GM23338 (cell line): ENCODE data around the gene STRIT1.

Experiments used
- CREB1 ChIP-seq: fragments of 250-450 bp; sonication (Bioruptor Pico); IDR thresholded peaks from 2 replicates; pipeline ENCODE4 v1.5.0; 2020; ENCODE audit warnings: low read depth, mild to moderate bottlenecking, moderate library complexity
- CTCF ChIP-seq, 2 experiments: fragments of 200-600 bp in 1 of 2; sonication (generic) in 1 of 2; conservative IDR thresholded peaks; 2 replicates each; pipeline versions ENCODE4 v1.5.1 to v1.6.1; 2016 to 2017; ENCODE audit warnings: antibody characterized with exemption in 2 of 2, low read depth in 2 of 2, mild to moderate bottlenecking in 2 of 2, moderate library complexity in 1 of 2
- ETS1 ChIP-seq: IDR thresholded peaks from 2 replicates; pipeline ENCODE4 v1.6.1; 2016; ENCODE audit warnings: antibody characterized with exemption
- EZH2 ChIP-seq: fragments of 200-600 bp; sonication (generic); IDR thresholded peaks from one replicate; pipeline ENCODE4 v1.8.0; 2017; ENCODE audit warnings: antibody characterized with exemption, mild to moderate bottlenecking, low read depth; ENCODE audit not compliant: unreplicated experiment
- EZH2phosphoT487 ChIP-seq: fragments of 200-600 bp; sonication (generic); IDR thresholded peaks from one replicate; pipeline ENCODE4 v1.8.1; 2018; ENCODE audit warnings: antibody characterized with exemption; ENCODE audit not compliant: unreplicated experiment
- JUNB ChIP-seq: IDR thresholded peaks from one replicate; pipeline ENCODE4 v1.6.1; 2016; ENCODE audit warnings: antibody characterized with exemption; ENCODE audit not compliant: unreplicated experiment
- NANOG ChIP-seq: IDR thresholded peaks from 2 replicates; pipeline ENCODE4 v1.6.1; 2016; ENCODE audit warnings: antibody characterized with exemption, borderline replicate concordance
- POLR2AphosphoS5 ChIP-seq: IDR thresholded peaks from 2 replicates; pipeline ENCODE4 v1.6.1; 2016; ENCODE audit warnings: antibody characterized with exemption, low read depth
- STAT1 ChIP-seq: IDR thresholded peaks from one replicate; pipeline ENCODE4 v1.6.1; 2016; ENCODE audit warnings: antibody characterized with exemption; ENCODE audit not compliant: unreplicated experiment
- ZNF114 ChIP-seq: fragments of 250-450 bp; sonication (Bioruptor Pico); IDR thresholded peaks from 2 replicates; pipeline ENCODE4 v1.5.0; 2020; ENCODE audit warnings: mild to moderate bottlenecking, moderate library complexity
- ZNF331 ChIP-seq: fragments of 250-450 bp; sonication (Bioruptor Pico); IDR thresholded peaks from 2 replicates; pipeline ENCODE4 v1.5.0; 2020; ENCODE audit warnings: low read depth, mild to moderate bottlenecking, moderate library complexity
- TF ChIP-seq, protein P1 (sequence below): IDR thresholded peaks from one replicate; pipeline ENCODE4 v1.6.1; 2018; ENCODE audit warnings: antibody characterized with exemption; ENCODE audit not compliant: unreplicated experiment
- TF ChIP-seq, protein P2 (sequence below): fragments of 250-450 bp; sonication (Bioruptor Pico); IDR thresholded peaks from 2 replicates; pipeline ENCODE4 v1.5.0; 2020; ENCODE audit warnings: mild to moderate bottlenecking, moderate library complexity

GRCh38 chr3:155313300-155313699 lies 19.8 kb upstream of the STRIT1 start:
- TF ChIP-seq CTCF (conservative IDR thresholded peaks at IDR 0.05; ENCODE audit: low read depth in 2 of 2) (no peak), CREB1 (CRISPR knock-in tag) (no peak), POLR2AphosphoS5 (no peak), EZH2phosphoT487 (no peak), ZNF331 (CRISPR knock-in tag) (no peak), JUNB (no peak), EZH2 (no peak), ETS1 (no peak), ZNF114 (CRISPR knock-in tag) (no peak), NANOG (no peak), STAT1 (no peak)
- TF ChIP-seq, protein P1, sequence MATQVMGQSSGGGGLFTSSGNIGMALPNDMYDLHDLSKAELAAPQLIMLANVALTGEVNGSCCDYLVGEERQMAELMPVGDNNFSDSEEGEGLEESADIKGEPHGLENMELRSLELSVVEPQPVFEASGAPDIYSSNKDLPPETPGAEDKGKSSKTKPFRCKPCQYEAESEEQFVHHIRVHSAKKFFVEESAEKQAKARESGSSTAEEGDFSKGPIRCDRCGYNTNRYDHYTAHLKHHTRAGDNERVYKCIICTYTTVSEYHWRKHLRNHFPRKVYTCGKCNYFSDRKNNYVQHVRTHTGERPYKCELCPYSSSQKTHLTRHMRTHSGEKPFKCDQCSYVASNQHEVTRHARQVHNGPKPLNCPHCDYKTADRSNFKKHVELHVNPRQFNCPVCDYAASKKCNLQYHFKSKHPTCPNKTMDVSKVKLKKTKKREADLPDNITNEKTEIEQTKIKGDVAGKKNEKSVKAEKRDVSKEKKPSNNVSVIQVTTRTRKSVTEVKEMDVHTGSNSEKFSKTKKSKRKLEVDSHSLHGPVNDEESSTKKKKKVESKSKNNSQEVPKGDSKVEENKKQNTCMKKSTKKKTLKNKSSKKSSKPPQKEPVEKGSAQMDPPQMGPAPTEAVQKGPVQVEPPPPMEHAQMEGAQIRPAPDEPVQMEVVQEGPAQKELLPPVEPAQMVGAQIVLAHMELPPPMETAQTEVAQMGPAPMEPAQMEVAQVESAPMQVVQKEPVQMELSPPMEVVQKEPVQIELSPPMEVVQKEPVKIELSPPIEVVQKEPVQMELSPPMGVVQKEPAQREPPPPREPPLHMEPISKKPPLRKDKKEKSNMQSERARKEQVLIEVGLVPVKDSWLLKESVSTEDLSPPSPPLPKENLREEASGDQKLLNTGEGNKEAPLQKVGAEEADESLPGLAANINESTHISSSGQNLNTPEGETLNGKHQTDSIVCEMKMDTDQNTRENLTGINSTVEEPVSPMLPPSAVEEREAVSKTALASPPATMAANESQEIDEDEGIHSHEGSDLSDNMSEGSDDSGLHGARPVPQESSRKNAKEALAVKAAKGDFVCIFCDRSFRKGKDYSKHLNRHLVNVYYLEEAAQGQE, result no peak
- TF ChIP-seq, protein P2, sequence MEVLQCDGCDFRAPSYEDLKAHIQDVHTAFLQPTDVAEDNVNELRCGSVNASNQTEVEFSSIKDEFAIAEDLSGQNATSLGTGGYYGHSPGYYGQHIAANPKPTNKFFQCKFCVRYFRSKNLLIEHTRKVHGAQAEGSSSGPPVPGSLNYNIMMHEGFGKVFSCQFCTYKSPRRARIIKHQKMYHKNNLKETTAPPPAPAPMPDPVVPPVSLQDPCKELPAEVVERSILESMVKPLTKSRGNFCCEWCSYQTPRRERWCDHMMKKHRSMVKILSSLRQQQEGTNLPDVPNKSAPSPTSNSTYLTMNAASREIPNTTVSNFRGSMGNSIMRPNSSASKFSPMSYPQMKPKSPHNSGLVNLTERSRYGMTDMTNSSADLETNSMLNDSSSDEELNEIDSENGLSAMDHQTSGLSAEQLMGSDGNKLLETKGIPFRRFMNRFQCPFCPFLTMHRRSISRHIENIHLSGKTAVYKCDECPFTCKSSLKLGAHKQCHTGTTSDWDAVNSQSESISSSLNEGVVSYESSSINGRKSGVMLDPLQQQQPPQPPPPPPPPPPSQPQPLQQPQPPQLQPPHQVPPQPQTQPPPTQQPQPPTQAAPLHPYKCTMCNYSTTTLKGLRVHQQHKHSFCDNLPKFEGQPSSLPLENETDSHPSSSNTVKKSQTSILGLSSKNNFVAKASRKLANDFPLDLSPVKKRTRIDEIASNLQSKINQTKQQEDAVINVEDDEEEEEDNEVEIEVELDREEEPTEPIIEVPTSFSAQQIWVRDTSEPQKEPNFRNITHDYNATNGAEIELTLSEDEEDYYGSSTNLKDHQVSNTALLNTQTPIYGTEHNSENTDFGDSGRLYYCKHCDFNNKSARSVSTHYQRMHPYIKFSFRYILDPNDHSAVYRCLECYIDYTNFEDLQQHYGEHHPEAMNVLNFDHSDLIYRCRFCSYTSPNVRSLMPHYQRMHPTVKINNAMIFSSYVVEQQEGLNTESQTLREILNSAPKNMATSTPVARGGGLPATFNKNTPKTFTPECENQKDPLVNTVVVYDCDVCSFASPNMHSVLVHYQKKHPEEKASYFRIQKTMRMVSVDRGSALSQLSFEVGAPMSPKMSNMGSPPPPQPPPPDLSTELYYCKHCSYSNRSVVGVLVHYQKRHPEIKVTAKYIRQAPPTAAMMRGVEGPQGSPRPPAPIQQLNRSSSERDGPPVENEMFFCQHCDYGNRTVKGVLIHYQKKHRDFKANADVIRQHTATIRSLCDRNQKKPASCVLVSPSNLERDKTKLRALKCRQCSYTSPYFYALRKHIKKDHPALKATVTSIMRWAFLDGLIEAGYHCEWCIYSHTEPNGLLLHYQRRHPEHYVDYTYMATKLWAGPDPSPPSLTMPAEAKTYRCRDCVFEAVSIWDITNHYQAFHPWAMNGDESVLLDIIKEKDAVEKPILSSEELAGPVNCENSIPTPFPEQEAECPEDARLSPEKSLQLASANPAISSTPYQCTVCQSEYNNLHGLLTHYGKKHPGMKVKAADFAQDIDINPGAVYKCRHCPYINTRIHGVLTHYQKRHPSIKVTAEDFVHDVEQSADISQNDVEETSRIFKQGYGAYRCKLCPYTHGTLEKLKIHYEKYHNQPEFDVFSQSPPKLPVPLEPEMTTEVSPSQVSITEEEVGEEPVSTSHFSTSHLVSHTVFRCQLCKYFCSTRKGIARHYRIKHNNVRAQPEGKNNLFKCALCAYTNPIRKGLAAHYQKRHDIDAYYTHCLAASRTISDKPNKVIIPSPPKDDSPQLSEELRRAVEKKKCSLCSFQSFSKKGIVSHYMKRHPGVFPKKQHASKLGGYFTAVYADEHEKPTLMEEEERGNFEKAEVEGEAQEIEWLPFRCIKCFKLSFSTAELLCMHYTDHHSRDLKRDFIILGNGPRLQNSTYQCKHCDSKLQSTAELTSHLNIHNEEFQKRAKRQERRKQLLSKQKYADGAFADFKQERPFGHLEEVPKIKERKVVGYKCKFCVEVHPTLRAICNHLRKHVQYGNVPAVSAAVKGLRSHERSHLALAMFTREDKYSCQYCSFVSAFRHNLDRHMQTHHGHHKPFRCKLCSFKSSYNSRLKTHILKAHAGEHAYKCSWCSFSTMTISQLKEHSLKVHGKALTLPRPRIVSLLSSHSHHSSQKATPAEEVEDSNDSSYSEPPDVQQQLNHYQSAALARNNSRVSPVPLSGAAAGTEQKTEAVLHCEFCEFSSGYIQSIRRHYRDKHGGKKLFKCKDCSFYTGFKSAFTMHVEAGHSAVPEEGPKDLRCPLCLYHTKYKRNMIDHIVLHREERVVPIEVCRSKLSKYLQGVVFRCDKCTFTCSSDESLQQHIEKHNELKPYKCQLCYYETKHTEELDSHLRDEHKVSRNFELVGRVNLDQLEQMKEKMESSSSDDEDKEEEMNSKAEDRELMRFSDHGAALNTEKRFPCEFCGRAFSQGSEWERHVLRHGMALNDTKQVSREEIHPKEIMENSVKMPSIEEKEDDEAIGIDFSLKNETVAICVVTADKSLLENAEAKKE, result no peak
